Measurements from ENCODE around the gene GNPTAB.
"Not testable (repeated sequence)": the region's sequence is repeated elsewhere in the genome, so short reads cannot be mapped to it uniquely, and the experiment has no call there.

The GNPTAB gene

DNA sequence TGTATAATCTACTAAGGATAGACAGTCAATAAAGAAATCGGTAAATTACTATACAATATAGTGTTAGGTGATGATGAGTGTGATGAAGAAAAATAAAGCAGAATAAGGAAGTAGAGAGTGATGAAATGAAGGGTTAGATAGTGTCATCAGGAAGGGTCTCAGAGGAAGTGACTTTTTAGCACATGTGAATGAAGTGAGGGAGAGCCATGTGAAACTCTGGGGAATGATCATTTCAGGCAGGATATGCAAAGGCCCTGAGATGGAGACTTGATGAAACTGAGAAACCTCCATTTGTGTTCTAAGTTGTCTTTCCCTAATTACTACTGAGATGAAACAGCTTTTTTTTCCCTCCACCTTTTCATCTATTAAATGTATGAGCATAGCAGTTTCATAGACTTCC lies 19.4 kb upstream of the GNPTAB start:
- no peak for DNase-seq

DNA sequence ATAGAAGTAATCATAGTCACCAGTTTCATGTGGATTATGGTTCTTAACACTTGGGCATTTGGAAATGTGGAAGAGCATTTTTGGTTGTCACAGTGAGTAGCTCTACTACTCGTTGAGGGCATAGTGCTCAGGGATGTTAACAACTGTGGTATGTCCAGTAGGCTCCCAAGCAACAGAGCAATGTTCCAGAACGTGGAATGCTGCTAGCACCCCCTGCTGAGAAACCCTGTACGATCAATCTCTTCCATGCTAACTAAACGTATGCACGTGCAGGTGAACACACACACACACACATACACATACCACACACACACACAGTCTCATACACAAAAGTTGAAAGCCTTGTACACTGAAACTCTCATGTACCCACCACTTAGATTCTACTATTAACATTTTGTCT lies 16.6 kb upstream of the GNPTAB start:
- no peak for DNase-seq

DNA sequence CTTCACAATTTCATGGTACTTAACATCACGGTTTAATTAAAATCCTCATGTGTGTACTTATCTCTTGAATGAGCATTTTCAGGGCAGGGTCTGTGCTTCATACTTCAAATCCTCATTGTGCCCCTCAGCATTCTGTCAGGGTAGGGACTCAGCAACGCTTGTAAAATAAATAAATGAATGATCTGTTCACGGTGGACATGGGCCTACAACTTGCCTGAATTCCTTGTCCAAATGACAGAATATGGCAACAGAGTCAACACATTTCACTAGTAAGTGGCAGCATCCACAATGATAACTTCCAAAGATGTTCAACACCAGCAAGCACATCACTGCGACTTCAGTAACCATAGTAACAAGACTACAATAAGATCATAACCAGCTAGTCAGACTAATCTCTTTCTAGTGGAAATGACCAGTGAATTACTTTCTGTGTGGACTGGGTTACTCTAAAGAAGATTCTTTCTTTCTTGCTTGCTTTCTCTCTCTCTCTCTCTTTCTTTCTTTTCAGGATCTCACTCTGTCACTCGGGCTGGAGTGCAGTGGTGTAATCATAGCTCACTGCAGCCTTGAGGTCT lies 14.5 kb upstream of the GNPTAB start:
- DNase-seq: no peak

DNA sequence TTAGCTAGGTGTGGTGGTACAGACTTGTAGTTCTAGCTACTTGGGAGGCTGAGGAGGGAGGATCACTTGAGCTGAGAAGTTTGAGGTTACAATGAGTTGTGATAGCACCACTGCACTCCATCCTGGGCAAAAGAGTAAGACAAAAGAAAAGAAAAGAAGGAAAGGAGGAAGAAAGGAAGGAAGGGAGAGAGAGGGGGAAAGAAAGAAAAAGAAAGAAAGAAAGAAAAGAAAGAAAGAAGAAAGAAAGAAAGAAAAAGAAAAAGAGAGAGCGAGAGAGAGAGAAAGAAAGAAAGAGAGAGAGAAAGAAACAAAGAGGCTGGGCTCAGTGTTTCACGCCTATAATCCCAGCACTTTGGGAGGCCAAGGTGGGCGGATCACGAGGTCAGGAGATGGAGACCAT lies 10.3 kb upstream of the GNPTAB start:
- no peak for DNase-seq

DNA sequence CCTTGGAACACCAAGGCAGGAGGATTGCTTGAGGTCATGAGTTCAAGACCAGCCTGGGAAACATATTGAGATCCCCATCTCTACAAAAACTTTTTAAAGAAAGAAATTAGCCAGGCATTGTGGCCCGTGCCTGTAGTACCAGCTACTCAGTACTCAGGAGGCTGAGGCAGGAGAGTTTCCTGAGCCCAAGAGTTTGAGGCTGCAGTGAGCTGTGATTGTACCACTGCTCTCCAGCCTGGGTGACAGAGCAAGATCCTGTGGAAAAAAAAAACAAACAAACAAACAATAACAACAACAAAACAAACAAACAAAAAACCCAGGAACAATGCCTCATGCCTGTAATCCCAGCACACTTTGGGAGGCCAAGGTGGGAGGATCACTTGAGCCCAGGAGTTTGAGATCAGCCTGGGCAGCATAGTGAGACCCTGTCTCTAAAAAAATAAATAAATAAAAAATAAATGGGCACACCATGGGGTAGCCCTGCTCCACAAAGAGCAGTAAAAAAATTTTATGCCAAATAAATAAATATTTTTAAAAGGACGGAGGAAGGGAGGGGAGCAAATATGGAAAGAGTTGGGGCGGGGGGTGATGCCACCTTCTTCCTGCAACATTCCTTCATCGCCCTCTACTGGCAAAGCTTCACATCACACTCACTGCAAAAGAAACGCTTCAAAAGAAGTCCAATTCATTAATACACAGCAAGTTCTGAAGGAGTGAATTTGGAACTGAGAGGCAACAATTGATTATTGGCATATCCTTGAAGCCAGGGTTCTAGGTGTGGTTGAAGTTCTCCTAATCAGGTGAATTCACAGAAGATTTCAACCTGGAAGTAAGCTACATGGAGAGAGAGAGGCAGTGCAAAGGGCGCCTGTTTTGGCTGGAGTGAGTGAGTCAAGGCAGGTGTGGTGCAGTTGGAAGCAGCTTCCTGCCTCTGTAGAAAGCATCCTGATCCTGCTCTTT lies 8.8 kb upstream of the GNPTAB start:
- peak; percentile 31 to 56 for DNase-seq

GRCh38 chr12:101838628-101839323 lies 8.0 kb upstream of the GNPTAB start:
- DNase-seq: no peak

- no peak for DNase-seq
These were observed 1.3 kb upstream of the GNPTAB start for GRCh38 chr12:101832030-101832429.

GRCh38 chr12:101829639-101830366 lies 956 bp downstream of the GNPTAB start:
- peak in 1 of 2 experiments; percentile 13 for DNase-seq

DNA sequence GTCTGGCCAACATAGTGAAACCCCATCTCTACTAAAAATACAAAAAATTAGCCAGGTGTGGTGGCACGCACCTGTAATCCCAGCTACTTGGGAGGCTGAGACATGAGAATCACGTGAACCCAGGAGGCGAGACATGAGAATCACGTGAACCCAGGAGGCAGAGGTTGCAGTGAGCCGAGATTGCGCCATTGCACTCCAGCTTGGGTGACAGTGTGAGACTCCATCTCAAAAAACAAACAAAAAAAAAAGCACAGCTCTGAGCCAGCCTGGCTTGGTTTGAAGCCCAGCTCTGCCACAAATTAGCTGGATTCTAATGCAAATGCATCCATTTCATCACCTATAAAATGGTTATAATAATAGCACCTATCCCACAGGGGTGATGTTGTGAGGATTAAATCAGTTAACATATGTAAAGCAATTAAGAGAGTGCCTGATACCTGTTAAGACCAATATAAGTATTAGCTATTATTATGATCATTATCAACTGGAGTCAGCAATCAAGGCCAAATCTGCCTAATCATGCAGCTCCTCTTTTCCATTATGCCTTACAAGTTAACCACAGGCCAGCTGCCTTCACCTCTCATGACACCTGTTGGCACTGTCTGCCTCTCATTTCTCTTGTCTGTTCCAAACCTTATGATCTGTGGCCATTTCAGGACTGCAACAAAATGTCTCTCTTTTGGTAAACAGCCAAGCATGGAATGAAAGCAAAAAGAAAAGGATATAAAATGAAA lies 2.1 kb downstream of the GNPTAB start:
- no peak for DNase-seq

- no peak for DNase-seq
These were observed 3.9 kb downstream of the GNPTAB start for GRCh38 chr12:101826766-101827368.

GRCh38 chr12:101824831-101825230 lies 5.9 kb downstream of the GNPTAB start:
- DNase-seq: no peak

DNA sequence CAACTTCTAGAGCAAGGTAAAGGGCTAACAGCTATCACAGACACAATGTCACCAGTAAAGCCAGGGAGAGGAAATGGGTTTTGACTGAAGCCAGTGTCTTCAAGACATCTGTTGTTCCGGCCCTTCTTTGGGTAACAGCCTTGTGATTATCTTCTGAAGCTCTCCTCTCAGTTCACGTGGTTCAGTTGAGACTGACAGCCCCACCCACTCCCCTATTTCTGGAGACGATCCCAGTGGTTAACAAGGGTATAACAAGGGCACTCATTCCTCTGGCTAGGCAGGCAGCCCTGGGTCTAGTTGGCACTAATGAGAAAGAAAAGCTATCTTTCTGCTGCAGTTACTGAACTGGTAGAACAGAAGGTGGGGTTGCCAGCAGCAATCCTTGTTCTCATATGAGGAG lies 6.9 kb downstream of the GNPTAB start:
- DNase-seq: peak; percentile 6 to 24

- DNase-seq: no peak
These were observed 7.7 kb downstream of the GNPTAB start for GRCh38 chr12:101823039-101823438.

DNA sequence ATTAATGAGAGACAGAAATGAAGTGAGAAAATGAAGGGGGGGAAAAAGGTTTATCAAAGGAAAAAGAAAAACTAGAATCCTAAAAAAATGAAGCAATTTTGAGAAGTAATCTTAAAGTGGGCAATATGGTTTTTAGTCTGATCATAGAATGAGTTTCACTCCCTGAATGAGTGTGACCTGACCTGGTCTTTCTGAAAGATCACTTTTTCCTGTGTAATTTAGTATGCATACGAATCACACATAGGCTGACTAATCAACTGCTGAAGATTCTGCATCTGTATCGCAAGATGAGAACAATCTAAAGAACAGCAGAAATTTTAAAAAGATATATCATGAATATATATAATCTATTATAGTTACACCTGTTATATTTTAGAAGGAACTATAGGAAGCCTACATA lies 11.3 kb downstream of the GNPTAB start:
- DNase-seq: no peak

- DNase-seq: not testable (repeated sequence)
These were observed 12.1 kb downstream of the GNPTAB start for GRCh38 chr12:101818689-101819088.

DNA sequence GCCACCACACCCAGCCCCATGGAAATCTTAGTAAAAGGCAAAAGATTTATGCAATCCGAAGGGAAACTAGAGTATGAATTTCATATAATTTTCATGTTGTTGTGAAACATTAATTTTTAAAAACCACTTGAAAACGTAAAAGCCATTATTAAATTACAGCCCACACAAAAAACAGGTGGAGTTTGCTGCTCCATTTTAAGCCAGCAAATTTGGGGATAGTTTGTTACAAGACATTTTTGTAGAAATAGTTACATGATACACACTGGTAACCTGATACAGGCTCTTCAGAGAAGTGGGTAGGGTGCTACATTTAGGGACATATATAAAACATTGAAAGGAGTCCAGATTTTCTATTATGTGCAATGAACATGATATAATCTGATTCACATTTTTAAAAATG lies 17.6 kb downstream of the GNPTAB start:
- no peak for DNase-seq

GRCh38 chr12:101812716-101813115 lies 18.0 kb downstream of the GNPTAB start:
- DNase-seq: not testable (repeated sequence)

GRCh38 chr12:101811342-101811741 lies 19.4 kb downstream of the GNPTAB start:
- not testable (repeated sequence) for DNase-seq

DNA sequence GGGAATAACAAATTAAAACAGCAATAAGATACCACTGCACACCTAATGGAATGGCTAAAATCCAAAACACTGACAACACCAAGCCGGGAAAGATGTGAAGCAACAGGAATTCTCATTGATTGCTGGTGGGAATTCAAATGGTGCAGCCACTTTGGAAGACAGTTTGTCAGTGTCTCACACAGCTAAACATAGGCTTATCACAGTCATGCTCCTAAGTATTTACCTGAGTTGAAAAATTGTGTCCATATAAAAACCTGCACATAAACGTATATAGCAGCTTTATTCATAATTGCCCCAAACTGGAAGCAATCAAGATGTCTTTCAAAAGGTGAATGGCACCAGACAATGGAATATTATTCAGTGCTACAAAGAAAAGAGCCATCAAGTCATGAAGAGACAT lies 21.6 kb downstream of the GNPTAB start:
- no peak for DNase-seq

GRCh38 chr12:101806265-101806664 lies 24.5 kb downstream of the GNPTAB start:
- DNase-seq: no peak

GRCh38 chr12:101804409-101804808 lies 26.4 kb downstream of the GNPTAB start:
- DNase-seq: no peak

- DNase-seq: no peak
These were observed 26.8 kb downstream of the GNPTAB start for GRCh38 chr12:101803978-101804377.
